Endothelial cell of umbilical vein (primary cell): ENCODE data around the gene GLRA2.

ENCODE experiments used
- JUN ChIP-seq: IDR thresholded peaks from 2 replicates; pipeline ENCODE4 v1.6.1; 2011; ENCODE audit warnings: borderline replicate concordance, low read depth; ENCODE audit not compliant: insufficient read length, insufficient read depth
- POLR2A ChIP-seq: IDR thresholded peaks from 2 replicates; pipeline ENCODE4 v1.6.1; 2012; ENCODE audit warnings: low read depth, mild to moderate bottlenecking, control low read depth, low read length
- POLR2AphosphoS5 ChIP-seq: IDR thresholded peaks from 2 replicates; pipeline ENCODE4 v1.6.1; 2012; ENCODE audit warnings: low read depth, mild to moderate bottlenecking, control low read depth, low read length, moderate library complexity; ENCODE audit not compliant: insufficient read depth
- TF ChIP-seq, protein P1 (sequence below), 2 donors: IDR thresholded peaks; 1 replicate in 1 of 2; 2 replicates in 1 of 2; pipeline ENCODE4 v1.5.1; 2011; ENCODE audit warnings: low read length in 2 of 2, mild to moderate bottlenecking in 2 of 2, moderate library complexity in 2 of 2, control low read depth in 1 of 2, inconsistent platforms in 1 of 2, low read depth in 1 of 2; ENCODE audit not compliant: insufficient read depth in 1 of 2; ENCODE audit errors: extremely low read depth in 1 of 2
- TF ChIP-seq, protein P2 (sequence below): IDR thresholded peaks from 2 replicates; pipeline ENCODE4 v1.6.1; 2011; ENCODE audit not compliant: insufficient read depth, insufficient read length

DNA sequence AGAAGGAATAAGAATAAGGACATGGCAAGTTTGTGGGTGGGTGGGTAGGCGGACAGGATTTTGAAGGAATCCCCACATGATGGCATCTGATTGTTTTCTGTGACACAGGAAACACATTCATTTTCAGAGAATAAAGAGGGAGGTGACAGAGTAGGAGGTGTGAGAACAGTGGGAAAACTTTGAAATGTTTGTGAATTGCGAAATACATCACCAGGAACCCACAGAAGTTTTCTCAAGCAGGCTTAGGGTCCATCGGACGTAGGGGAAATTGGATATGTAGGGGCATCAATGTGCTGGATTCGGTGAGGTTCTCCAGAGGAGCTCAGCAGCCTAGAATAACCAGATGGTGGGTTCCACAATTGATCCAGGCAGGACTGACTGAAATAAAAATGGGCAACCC, 171.6 kb downstream of the GLRA2 start:
- TF ChIP-seq POLR2AphosphoS5 = no peak
- TF ChIP-seq POLR2A = no peak
- TF ChIP-seq, protein P1, sequence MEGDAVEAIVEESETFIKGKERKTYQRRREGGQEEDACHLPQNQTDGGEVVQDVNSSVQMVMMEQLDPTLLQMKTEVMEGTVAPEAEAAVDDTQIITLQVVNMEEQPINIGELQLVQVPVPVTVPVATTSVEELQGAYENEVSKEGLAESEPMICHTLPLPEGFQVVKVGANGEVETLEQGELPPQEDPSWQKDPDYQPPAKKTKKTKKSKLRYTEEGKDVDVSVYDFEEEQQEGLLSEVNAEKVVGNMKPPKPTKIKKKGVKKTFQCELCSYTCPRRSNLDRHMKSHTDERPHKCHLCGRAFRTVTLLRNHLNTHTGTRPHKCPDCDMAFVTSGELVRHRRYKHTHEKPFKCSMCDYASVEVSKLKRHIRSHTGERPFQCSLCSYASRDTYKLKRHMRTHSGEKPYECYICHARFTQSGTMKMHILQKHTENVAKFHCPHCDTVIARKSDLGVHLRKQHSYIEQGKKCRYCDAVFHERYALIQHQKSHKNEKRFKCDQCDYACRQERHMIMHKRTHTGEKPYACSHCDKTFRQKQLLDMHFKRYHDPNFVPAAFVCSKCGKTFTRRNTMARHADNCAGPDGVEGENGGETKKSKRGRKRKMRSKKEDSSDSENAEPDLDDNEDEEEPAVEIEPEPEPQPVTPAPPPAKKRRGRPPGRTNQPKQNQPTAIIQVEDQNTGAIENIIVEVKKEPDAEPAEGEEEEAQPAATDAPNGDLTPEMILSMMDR (IDR thresholded peaks at IDR 0.05; ENCODE audit: extremely low read depth in 1 of 2, insufficient read depth in 1 of 2, low read depth in 1 of 2, low read length in 2 of 2) = no peak
- TF ChIP-seq, protein P2, sequence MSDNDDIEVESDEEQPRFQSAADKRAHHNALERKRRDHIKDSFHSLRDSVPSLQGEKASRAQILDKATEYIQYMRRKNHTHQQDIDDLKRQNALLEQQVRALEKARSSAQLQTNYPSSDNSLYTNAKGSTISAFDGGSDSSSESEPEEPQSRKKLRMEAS = no peak
- TF ChIP-seq JUN = no peak
